GM23338 (cell line): ENCODE results near the gene LGALS3. TPM values are rescaled to one million over a fixed set of nuclear protein-coding genes. Genes with fewer than 3 reads are reported as not detected.

Source experiments
- ATAC-seq: fragments of 200-7000 bp; cut with Tn5 transposase; 3 replicates; pipeline ENCODE4 v1.9.1; 2020
- DNase-seq: peaks from one replicate; pipeline ENCODE4 v3.0.0-alpha.2; 2015; ENCODE audit warnings: low spot score
- H2AFZ ChIP-seq: fragments of 200-600 bp; sonication (generic); 2 replicates; pipeline ENCODE4 v1.8.0; 2016; ENCODE audit warnings: antibody characterized with exemption, mild to moderate bottlenecking, moderate library complexity
- H3F3A ChIP-seq: fragments of 200-600 bp; sonication (generic); replicated peaks from 2 replicates; pipeline ENCODE4 v1.8.0; 2017; ENCODE audit warnings: antibody characterized with exemption, mixed run types, low read depth
- H3K27ac ChIP-seq: fragments of 200-600 bp; sonication (generic); 2 replicates; pipeline ENCODE4 v1.6.1; 2016; ENCODE audit warnings: low read depth
- H3K27me3 ChIP-seq: fragments of 200-600 bp; sonication (generic); 2 replicates; pipeline ENCODE4 v1.8.0; 2016; ENCODE audit warnings: mild to moderate bottlenecking, mixed run types, moderate library complexity; ENCODE audit not compliant: insufficient read depth
- H3K36me3 ChIP-seq: fragments of 200-600 bp; sonication (generic); 2 replicates; pipeline ENCODE4 v1.8.0; 2016; ENCODE audit warnings: mild to moderate bottlenecking; ENCODE audit not compliant: insufficient read depth
- H3K4me1 ChIP-seq: fragments of 200-600 bp; sonication (generic); 2 replicates; pipeline ENCODE4 v1.8.0; 2016; ENCODE audit warnings: mild to moderate bottlenecking, moderate library complexity; ENCODE audit not compliant: insufficient read depth
- H3K4me2 ChIP-seq: fragments of 200-600 bp; sonication (generic); 2 replicates; pipeline ENCODE4 v1.7.1; 2017; ENCODE audit warnings: mixed run types
- H3K4me3 ChIP-seq: fragments of 200-600 bp; sonication (generic); 2 replicates; pipeline ENCODE4 v1.6.1; 2016; ENCODE audit warnings: mixed run types
- H3K79me2 ChIP-seq: fragments of 200-600 bp; sonication (generic); replicated peaks from 2 replicates; pipeline ENCODE4 v1.8.0; 2017; ENCODE audit warnings: mild to moderate bottlenecking; ENCODE audit not compliant: insufficient read depth
- H3K9me2 ChIP-seq: fragments of 200-600 bp; sonication (generic); 2 replicates; pipeline ENCODE4 v1.8.0; 2017; ENCODE audit not compliant: insufficient read depth
- H4K20me1 ChIP-seq: fragments of 200-600 bp; sonication (generic); replicated peaks from 2 replicates; pipeline ENCODE4 v1.8.0; 2017; ENCODE audit warnings: mild to moderate bottlenecking; ENCODE audit not compliant: insufficient read depth
- H3K27ac Mint-ChIP-seq: 2 replicates; pipeline ENCODE4 v1.8.0; 2020; ENCODE audit warnings: inconsistent platforms, mild to moderate bottlenecking, moderate library complexity, mixed read lengths
- H3K27me3 Mint-ChIP-seq: 3 replicates; pipeline ENCODE4 v1.8.0; 2022; ENCODE audit warnings: low read depth, mild to moderate bottlenecking, moderate library complexity, mixed read lengths, inconsistent platforms; ENCODE audit not compliant: insufficient read depth, poor library complexity
- H3K36me3 Mint-ChIP-seq: 3 replicates; pipeline ENCODE4 v1.8.0; 2021; ENCODE audit warnings: low read depth, mild to moderate bottlenecking, inconsistent platforms, moderate library complexity, mixed read lengths
- H3K4me1 Mint-ChIP-seq: 3 replicates; pipeline ENCODE4 v1.8.0; 2020; ENCODE audit warnings: mild to moderate bottlenecking, inconsistent platforms, mixed read lengths
- H3K4me3 Mint-ChIP-seq: 3 replicates; pipeline ENCODE4 v1.8.0; 2021; ENCODE audit warnings: moderate library complexity, mild to moderate bottlenecking, inconsistent platforms, mixed read lengths
- H3K9me3 Mint-ChIP-seq: 3 replicates; pipeline ENCODE4 v1.8.0; 2020; ENCODE audit warnings: moderate library complexity, mild to moderate bottlenecking, inconsistent platforms, mixed read lengths
- CREB1 ChIP-seq: fragments of 250-450 bp; sonication (Bioruptor Pico); IDR thresholded peaks from 2 replicates; pipeline ENCODE4 v1.5.0; 2020; ENCODE audit warnings: low read depth, mild to moderate bottlenecking, moderate library complexity
- JUNB ChIP-seq: IDR thresholded peaks from one replicate; pipeline ENCODE4 v1.6.1; 2016; ENCODE audit warnings: antibody characterized with exemption; ENCODE audit not compliant: unreplicated experiment
- POLR2AphosphoS5 ChIP-seq: IDR thresholded peaks from 2 replicates; pipeline ENCODE4 v1.6.1; 2016; ENCODE audit warnings: antibody characterized with exemption, low read depth
- STAT1 ChIP-seq: IDR thresholded peaks from one replicate; pipeline ENCODE4 v1.6.1; 2016; ENCODE audit warnings: antibody characterized with exemption; ENCODE audit not compliant: unreplicated experiment
- ZNF331 ChIP-seq: fragments of 250-450 bp; sonication (Bioruptor Pico); IDR thresholded peaks from 2 replicates; pipeline ENCODE4 v1.5.0; 2020; ENCODE audit warnings: low read depth, mild to moderate bottlenecking, moderate library complexity
- polyA plus RNA-seq: library from polyadenylated mRNA; unstranded; fragments of >200 nt; fragmentation: Nextera tagmentation; extraction: Ambion mirVana; gene quantifications from 2 replicates; pipeline ENCODE4 v1.2.1, GENCODE V29; 2016
- total RNA-seq: library from RNA; depleted of rRNA; stranded (reverse); fragments of >200 nt; shearing (Covaris generic); gene quantifications from 2 replicates; pipeline ENCODE4 v1.2.3, GENCODE V29; 2014
- TF ChIP-seq, protein P1 (sequence below): IDR thresholded peaks from one replicate; pipeline ENCODE4 v1.6.1; 2018; ENCODE audit warnings: antibody characterized with exemption; ENCODE audit not compliant: unreplicated experiment
- TF ChIP-seq, protein P2 (sequence below): IDR thresholded peaks from 2 replicates; pipeline ENCODE4 v1.6.1; 2016; ENCODE audit warnings: antibody characterized with exemption
- TF ChIP-seq, protein P3 (sequence below): fragments of 250-450 bp; sonication (Bioruptor Pico); IDR thresholded peaks from 2 replicates; pipeline ENCODE4 v1.5.0; 2020; ENCODE audit warnings: mild to moderate bottlenecking, moderate library complexity

Gene LGALS3
- total and polyA plus RNA-seq, 2 experiments from 2014 or later, result 7.2 to 10.9 TPM

DNA sequence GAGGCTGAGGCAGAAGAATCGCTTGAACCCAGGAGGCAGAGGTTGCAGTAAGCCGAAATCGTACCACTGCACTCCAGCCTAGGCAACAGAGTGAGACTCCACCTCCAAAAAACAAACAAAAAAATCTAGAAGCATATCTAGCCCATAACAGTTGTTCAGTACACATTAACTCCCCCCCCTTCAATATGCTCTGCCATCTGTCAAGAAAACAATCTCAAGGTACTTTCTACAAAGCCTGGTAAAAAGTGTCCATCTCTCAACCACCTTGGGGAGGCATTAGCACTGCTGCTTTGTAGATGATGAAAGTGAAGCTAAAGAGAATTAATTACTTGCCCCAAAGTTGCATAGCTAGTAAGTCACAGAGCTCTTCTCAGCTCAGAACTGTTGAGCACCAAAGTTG is 24.9 kb downstream of the LGALS3 start:
- no peak overlapping the region for H3K4me3 Mint-ChIP-seq
- Histone ChIP-seq H3K79me2 (no peaks in the 10 kb centered on the region), H4K20me1 (no peaks in the 10 kb centered on the region), H3K36me3 (peaks cover 80% of the 10 kb centered on the region), H3F3A (no peaks in the 10 kb centered on the region; the same call in 1 of the 2 replicates), H3K9me2 (no peaks in the 10 kb centered on the region), H3K4me1 (no peaks in the 10 kb centered on the region), H3K4me3 (no peak overlapping the region), H2AFZ (no peak overlapping the region), H3K27ac (no peak overlapping the region), H3K27me3 (no peaks in the 10 kb centered on the region), H3K4me2 (no peak overlapping the region)
- no peaks in the 10 kb centered on the region for H3K9me3 Mint-ChIP-seq
- no peak for TF ChIP-seq POLR2AphosphoS5
- TF ChIP-seq, protein P1, sequence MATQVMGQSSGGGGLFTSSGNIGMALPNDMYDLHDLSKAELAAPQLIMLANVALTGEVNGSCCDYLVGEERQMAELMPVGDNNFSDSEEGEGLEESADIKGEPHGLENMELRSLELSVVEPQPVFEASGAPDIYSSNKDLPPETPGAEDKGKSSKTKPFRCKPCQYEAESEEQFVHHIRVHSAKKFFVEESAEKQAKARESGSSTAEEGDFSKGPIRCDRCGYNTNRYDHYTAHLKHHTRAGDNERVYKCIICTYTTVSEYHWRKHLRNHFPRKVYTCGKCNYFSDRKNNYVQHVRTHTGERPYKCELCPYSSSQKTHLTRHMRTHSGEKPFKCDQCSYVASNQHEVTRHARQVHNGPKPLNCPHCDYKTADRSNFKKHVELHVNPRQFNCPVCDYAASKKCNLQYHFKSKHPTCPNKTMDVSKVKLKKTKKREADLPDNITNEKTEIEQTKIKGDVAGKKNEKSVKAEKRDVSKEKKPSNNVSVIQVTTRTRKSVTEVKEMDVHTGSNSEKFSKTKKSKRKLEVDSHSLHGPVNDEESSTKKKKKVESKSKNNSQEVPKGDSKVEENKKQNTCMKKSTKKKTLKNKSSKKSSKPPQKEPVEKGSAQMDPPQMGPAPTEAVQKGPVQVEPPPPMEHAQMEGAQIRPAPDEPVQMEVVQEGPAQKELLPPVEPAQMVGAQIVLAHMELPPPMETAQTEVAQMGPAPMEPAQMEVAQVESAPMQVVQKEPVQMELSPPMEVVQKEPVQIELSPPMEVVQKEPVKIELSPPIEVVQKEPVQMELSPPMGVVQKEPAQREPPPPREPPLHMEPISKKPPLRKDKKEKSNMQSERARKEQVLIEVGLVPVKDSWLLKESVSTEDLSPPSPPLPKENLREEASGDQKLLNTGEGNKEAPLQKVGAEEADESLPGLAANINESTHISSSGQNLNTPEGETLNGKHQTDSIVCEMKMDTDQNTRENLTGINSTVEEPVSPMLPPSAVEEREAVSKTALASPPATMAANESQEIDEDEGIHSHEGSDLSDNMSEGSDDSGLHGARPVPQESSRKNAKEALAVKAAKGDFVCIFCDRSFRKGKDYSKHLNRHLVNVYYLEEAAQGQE, result no peak
- TF ChIP-seq, protein P2, sequence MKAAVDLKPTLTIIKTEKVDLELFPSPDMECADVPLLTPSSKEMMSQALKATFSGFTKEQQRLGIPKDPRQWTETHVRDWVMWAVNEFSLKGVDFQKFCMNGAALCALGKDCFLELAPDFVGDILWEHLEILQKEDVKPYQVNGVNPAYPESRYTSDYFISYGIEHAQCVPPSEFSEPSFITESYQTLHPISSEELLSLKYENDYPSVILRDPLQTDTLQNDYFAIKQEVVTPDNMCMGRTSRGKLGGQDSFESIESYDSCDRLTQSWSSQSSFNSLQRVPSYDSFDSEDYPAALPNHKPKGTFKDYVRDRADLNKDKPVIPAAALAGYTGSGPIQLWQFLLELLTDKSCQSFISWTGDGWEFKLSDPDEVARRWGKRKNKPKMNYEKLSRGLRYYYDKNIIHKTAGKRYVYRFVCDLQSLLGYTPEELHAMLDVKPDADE, result no peak
- no peak for TF ChIP-seq STAT1
- TF ChIP-seq, protein P3, sequence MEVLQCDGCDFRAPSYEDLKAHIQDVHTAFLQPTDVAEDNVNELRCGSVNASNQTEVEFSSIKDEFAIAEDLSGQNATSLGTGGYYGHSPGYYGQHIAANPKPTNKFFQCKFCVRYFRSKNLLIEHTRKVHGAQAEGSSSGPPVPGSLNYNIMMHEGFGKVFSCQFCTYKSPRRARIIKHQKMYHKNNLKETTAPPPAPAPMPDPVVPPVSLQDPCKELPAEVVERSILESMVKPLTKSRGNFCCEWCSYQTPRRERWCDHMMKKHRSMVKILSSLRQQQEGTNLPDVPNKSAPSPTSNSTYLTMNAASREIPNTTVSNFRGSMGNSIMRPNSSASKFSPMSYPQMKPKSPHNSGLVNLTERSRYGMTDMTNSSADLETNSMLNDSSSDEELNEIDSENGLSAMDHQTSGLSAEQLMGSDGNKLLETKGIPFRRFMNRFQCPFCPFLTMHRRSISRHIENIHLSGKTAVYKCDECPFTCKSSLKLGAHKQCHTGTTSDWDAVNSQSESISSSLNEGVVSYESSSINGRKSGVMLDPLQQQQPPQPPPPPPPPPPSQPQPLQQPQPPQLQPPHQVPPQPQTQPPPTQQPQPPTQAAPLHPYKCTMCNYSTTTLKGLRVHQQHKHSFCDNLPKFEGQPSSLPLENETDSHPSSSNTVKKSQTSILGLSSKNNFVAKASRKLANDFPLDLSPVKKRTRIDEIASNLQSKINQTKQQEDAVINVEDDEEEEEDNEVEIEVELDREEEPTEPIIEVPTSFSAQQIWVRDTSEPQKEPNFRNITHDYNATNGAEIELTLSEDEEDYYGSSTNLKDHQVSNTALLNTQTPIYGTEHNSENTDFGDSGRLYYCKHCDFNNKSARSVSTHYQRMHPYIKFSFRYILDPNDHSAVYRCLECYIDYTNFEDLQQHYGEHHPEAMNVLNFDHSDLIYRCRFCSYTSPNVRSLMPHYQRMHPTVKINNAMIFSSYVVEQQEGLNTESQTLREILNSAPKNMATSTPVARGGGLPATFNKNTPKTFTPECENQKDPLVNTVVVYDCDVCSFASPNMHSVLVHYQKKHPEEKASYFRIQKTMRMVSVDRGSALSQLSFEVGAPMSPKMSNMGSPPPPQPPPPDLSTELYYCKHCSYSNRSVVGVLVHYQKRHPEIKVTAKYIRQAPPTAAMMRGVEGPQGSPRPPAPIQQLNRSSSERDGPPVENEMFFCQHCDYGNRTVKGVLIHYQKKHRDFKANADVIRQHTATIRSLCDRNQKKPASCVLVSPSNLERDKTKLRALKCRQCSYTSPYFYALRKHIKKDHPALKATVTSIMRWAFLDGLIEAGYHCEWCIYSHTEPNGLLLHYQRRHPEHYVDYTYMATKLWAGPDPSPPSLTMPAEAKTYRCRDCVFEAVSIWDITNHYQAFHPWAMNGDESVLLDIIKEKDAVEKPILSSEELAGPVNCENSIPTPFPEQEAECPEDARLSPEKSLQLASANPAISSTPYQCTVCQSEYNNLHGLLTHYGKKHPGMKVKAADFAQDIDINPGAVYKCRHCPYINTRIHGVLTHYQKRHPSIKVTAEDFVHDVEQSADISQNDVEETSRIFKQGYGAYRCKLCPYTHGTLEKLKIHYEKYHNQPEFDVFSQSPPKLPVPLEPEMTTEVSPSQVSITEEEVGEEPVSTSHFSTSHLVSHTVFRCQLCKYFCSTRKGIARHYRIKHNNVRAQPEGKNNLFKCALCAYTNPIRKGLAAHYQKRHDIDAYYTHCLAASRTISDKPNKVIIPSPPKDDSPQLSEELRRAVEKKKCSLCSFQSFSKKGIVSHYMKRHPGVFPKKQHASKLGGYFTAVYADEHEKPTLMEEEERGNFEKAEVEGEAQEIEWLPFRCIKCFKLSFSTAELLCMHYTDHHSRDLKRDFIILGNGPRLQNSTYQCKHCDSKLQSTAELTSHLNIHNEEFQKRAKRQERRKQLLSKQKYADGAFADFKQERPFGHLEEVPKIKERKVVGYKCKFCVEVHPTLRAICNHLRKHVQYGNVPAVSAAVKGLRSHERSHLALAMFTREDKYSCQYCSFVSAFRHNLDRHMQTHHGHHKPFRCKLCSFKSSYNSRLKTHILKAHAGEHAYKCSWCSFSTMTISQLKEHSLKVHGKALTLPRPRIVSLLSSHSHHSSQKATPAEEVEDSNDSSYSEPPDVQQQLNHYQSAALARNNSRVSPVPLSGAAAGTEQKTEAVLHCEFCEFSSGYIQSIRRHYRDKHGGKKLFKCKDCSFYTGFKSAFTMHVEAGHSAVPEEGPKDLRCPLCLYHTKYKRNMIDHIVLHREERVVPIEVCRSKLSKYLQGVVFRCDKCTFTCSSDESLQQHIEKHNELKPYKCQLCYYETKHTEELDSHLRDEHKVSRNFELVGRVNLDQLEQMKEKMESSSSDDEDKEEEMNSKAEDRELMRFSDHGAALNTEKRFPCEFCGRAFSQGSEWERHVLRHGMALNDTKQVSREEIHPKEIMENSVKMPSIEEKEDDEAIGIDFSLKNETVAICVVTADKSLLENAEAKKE (CRISPR knock-in tag), result no peak
- no peak for TF ChIP-seq ZNF331 (CRISPR knock-in tag)
- no peak for TF ChIP-seq CREB1 (CRISPR knock-in tag)
- no peak for TF ChIP-seq JUNB
- H3K27ac Mint-ChIP-seq, result no peak overlapping the region
- H3K27me3 Mint-ChIP-seq, result no peaks in the 10 kb centered on the region
- peaks cover 85% of the 10 kb centered on the region for H3K36me3 Mint-ChIP-seq
- ATAC-seq (no peak), DNase-seq (no peak)
- H3K4me1 Mint-ChIP-seq, result no peaks in the 10 kb centered on the region
